Right kidney (tissue), 9 donors: ENCODE results near the gene CCDC188.

Experiments
- DNase-seq: peaks from one replicate; pipeline ENCODE4 v3.0.0-alpha.2; 2016
- long read RNA-seq, 8 donors: transcript quantifications; one replicate each; lab custom pipeline, GENCODE V29; 2026

Gene CCDC188
- long read RNA-seq, donor 1, result 0 reads
- long read RNA-seq, donor 2, result 0 reads
- long read RNA-seq, donor 3, result 0 reads
- long read RNA-seq, donor 4, result 0 reads
- long read RNA-seq, donor 5, result 0 reads
- long read RNA-seq, donor 6, result 0 reads
- long read RNA-seq, donor 7, result 0 reads
- long read RNA-seq, donor 8, result 0 reads

DNA sequence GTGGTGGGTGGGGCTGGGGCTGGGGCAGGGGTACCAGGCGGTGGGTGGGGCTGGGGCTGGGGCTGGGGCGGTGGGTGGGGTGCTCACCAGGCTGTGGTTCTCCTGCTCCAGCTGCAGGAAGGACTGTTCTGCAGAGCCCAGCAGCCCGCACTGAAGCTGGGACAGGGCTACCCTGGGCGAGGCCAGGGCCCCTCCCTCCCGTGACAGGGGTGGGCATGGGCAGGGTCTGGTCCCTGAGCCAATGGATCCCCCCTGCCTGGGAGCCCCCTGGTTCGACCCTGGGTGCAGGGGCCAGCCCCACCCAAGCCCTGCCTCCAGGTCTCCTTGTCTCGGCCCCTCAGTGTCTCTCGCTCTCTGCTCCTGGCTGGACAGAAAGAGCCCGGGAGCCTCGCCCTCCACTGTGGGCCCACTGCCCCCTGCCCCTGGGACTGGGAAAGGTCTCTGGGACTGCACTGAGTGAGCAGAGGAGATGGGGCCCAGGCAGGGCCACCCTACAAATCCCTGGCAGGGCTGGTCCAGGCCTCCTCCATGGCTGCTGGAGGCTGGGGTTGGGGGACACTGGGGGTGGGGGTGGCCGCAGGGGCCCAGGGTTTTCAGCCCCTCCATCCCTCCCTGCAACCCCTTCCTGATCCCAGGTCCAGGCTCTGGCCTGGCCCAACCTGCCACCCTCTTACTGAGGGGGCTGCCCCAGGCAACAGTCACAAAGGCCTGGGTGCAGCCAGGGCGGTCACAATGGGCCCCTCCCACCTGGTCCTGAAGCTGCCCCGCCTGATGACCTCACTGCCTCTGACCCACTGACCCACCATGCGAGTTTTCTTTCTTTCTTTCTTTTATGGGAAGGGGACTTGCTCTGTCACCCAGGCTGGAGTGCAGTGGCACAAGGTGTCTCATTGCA, at the start of gene CCDC188:
Gene CCDC188 (minus strand): TSS at position 675 of the 895 bp plus-strand sequence. CDS start 69 bp downstream, at position 606.
- DNase-seq, result no peak

DNA sequence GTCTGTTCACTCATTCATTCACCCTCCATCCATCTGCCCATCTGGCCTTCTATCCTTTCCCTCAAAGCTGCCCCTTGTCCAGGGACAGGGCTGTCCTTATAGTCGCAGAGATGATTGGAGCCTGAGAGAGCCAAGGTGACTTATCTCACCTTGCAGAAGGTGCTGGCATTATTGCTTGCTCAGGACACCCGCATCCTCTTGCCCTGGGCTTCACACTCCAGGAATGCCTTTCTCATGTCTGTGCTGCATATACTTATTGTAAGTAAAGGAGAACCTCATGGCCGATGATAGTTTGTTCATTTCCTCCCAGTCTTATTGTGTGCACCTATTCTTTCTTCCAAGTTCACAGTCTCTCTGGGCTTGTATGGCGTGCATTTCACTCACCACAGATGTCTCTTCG, 49.1 kb upstream of the CCDC188 start:
- no peak for DNase-seq

DNA sequence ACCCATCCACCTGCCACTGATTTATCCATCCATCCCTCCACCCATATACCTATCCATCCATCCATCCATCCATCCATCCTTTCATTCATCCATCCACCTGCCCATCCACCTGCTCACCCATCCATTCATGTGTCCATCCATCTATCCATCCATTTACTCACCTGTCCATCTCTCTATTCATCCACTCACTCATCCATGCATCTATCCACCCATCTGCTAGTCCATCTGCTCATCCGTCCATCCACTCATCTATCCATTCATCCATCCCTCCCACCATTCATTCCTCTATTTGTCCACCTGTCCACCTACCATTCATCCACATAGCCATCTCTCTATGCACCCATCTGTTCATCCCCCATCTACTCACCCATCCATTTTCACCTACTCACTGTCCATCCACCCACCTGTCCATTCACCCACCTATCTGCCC, 48.6 kb upstream of the CCDC188 start:
- no peak for DNase-seq

DNA sequence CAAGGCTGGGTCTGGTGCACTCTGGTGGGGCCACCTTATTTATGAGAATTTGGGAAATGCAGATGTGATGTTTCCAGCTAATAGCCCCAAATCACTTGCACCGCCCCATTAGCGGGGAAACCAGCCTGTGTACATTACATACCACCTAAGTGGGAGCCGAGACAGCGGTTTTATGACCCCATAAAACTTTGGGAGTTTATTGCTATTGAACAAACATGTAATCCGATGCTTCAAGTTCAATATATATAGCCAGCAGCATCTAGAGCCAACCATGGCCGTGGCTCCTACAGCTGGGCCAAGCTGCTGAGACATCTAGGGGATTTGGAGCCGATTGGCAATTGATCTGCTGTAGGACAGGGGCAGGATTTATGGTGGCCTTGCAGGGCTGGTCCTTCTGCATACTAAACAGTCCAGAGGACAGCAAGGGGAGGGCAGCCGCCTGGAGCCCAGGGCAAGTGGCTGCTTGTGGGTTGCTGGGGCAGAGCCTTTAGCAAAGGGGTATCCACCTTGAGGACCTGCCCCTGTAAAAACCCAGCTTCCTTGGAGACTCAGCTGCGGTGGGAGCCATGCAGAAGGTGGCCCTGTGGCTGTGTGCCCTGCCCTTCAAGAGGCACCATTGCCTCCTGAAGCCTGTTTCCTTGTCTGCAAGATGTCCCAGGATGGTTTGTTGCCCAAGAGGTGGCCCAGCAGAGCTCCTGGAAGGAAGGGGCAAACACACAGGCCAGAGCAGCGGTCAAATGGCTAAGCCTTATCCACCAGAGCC, 47.9 kb upstream of the CCDC188 start:
- no peak for DNase-seq

DNA sequence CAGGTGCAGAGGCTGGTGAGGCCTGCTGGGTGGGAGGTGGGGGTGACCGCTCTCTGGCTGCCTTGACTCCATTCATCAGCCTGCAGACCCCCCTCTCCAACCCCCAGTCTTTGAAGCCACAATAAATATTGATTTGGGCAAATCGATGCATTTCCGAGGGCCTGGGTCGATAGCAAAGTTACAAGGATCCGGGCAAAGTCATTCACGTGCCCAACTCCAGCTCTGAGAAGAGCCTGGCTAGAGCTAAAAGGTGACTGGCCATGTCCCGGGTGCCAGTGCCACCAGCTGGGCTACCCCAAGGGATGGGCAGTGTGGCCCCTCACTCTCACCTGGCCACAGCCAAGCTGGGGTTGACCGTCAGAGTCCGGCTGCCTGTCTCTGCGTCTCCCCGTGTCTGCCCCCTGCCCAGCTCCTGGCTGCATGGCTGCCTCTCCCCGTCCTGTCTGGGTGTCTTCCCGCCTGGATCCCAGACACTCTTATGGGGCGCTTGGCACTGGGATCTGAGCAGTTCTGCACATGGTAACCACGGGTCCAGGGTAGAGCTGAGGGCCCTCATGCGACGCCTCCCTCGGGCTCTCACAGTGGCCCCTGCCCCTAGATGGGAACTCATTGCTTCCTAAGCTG, 46.7 kb upstream of the CCDC188 start:
- DNase-seq, result no peak

DNA sequence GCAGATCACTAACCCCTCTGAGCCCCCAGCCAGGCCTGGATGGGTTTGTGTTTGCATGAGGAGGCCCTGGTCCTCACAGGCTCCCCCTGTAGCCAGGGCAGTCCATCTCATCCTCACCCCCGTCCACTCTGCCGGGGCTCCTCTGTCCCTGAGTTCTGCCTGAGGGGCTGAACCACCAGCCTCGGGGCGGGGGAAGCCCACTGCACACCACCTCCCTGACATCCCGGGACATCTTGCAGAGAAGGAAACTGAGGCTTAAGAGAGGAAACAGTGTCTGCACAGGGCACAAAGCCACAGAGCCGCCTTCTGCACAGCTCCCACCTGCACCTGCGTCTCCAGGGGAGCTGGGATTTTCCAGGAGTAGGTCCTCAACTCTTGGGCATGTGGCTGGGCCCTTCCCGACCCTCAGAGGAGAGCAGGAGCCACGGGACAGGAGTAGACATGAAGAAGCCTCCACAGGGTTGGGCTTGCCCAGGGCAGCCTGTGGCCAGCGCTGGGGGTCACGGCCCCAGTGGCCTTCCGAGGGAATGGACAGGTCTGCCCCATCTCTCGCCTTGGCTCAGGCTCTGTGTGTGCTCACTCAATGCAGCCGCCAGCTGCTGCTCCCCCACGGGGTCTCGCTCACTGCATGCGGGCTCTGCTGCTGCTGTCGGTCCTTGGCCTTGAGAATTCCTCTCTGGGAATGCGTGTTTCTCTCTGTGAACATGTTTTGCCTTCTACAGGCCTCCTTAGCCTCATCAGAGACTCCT, 45.4 kb upstream of the CCDC188 start:
- DNase-seq, result no peak

DNA sequence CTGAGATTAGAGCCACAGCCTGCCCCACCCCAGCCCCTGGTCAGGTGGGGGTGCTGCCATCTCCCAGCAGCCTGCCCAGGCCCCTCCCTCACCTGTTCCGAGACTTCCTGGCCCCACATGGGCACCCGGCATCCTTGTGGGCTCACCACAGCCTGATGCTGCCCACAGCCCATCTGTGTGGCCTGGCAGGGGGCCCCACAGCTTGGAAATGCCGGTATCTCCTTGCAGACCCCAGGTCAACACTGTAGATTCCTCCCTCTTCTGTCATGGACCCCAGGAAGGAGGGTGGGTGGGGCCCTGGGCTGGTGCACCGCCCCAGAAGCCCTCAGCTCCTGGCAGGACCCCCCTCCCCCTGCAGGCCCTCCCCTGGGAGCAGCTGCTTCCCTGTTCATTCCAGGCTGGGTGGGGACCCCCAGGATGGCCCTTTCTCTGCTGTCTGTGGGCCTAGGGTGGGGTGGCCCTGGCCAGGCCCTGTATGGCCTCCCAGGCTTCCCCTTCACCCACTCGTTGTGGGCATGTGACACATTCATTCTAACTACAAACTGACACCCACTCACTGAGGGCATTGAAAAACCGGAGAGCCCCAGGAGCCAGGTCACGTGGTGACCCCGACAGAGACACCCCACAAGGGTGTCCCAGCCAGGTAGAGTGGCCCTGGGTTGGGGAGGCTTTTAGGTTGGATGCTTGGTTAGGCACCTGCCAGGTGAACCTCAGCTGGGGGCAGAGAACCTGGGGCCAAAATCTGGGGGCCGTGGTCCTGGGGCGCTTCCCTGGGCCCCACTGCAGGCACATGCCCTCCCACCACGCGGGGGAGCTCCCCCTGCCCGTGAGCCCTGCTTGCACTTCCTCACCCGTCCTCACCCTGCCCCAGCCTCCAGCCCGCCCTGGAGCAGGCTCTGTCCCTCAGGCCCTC, 44.1 kb upstream of the CCDC188 start:
- DNase-seq, result no peak

DNA sequence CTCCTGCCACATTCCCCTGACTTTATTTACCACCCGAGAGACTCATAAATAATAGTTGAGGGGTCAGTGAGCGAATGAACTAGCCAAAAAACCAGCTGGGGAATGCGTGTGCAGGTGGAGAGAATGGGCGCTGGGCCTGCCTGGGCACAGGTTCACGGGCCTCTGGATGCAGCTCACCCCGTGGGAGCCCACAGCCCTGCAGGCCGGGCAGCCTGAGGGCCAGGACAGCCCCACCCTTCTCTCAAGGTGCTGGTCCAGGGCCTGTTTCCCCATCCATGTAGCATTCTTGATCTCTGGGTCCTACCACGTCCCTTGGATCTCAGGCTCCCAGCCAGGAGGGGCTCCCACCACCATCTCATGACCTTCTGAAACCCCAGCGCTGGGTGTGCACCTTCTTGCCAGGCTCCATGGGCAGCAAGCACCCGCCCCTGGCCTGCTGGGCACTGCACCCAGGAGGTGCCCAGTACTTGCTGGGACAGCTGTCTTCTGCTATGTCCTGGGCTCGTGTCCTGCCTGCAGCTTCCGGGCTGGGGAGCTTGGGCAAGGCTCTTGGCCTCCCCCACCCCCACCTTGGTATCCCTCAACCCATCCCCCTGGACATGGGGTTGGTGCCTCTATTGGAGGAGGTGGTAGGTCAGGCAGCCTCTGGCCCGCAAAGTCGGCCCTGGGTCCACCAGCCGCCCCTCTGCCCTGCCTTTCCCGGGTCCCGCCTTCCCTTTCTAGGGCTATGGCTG, 43.1 kb upstream of the CCDC188 start:
- DNase-seq, result no peak

DNA sequence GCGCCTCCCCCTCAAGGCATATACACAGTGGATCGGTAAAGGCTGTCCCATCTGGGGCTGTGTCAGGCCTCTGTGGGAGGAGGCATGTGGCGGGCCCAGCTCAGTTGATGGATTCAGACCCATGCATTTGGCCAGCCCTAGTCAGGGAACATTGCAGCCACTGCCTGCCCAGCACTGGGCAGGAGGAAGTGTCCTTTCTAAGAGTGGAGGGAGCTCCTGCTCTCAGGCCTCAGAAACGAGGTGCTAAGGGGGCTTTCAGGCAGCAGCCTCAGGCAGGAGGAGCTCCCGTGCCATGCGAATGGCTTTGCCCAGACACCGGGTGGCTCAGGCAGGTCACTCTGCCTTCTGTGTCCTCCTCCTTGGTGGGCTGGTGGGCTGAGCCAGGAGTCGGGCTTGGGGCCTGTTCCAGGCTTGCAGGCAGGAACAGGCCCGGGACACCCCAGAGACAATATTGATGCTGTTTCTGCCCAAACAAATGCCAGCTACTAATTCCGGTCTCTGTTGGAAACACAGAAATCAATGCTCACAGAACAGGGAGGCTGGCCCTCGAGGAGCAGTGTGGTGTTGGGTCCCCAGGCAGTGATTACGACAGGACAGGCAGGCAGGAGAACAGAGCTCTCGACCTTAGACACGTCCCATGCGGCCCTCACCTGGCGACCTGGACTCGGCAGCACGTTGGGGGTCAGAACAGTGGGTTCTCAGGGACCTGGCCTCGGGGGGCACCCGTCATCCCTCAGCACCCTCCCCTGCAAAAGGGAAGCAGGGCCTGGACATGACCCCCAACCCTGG, 42.3 kb upstream of the CCDC188 start:
- no peak for DNase-seq

DNA sequence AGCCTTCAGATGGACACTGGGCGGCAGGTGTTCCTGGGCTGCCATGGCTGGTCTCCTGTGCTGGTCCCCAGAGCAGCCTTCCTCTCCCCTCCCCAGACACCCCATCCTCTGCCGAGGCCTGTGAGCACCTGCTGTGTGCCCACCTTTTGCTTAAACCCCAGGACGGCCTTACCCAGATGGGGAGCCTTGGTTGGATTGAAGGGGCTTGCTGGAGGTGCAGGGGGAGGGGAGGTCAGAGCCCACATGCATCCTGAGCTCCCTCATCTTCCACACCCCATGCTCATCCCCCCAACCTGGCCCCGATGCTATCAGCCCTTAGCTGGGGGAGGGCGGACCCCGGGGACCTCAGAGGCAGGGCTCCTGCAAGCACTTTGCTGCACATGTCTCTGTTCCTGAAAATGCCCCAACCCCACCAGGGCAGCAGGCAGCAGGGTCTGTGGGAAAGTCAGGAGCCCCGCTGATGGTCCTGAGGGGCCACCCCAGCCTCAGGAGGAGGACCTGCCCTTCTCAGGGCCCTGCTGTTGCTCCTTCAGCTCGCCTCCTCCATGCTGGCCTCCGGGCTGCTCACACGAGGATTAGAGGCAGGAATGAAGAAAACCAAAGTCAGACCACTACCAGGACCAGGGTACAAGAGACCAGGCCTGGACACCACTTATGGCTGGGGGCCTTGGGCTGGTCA, 41.6 kb upstream of the CCDC188 start:
- no peak for DNase-seq

DNA sequence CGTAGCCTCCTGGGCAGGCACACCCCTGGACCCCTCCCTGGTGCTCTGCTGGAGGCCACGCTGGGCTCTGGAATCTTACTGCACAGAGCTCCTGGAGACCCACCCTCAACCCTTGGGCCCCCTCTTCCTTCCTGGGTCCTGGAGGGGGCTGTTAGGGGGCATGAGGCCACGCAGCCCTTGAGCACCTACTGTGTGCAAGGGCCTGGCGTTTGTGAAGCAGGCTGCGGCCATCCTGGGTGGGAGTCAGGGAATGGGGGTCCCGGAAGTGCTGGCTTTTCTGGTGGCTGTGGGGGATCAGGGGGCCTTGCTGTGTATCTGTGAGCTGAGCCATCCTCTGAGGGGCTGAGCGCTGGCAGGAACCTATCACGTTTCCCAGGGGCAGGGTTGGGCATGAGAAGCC, 40.9 kb upstream of the CCDC188 start:
- no peak for DNase-seq

DNA sequence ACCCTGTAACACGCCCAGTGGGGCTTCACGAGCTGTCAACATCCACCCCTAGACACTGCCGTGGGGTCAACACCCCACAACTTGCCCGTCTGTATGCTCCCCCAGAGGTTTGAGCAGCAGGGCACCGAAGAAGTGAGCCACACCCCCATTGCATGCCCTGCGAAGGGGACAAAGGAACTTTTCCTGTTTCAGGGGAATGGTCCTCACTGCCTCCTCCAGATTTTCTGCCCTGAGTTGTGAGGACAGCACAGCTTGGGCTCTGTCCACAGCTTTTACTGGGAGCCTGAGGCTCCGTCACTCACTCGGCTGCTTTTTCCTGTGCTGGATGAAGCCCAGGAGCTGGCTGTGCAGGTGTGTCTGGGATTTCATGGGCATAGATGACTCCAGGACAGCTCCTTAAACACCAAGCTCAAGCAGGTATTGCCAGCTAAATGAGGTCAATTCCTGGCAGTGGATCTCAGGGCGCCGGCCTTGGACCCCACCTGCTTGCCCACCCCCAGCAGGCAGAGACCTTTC, 40.2 kb upstream of the CCDC188 start:
- no peak for DNase-seq

DNA sequence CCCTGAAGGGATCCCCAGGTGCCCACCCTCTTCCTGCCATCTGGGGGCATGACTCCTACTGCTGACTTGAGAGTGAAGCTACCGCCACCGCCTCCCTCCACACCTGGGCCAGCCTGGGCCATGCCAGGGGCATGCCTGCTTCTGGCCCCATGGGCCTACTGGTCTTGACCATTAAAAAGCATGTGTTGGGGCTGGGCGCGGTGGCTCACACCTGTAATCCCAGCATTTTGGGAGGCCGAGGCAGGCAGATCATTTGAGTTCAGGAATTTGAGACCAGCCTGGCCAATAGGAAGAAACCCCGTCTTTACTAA, 37.7 kb upstream of the CCDC188 start:
- DNase-seq, result no peak

DNA sequence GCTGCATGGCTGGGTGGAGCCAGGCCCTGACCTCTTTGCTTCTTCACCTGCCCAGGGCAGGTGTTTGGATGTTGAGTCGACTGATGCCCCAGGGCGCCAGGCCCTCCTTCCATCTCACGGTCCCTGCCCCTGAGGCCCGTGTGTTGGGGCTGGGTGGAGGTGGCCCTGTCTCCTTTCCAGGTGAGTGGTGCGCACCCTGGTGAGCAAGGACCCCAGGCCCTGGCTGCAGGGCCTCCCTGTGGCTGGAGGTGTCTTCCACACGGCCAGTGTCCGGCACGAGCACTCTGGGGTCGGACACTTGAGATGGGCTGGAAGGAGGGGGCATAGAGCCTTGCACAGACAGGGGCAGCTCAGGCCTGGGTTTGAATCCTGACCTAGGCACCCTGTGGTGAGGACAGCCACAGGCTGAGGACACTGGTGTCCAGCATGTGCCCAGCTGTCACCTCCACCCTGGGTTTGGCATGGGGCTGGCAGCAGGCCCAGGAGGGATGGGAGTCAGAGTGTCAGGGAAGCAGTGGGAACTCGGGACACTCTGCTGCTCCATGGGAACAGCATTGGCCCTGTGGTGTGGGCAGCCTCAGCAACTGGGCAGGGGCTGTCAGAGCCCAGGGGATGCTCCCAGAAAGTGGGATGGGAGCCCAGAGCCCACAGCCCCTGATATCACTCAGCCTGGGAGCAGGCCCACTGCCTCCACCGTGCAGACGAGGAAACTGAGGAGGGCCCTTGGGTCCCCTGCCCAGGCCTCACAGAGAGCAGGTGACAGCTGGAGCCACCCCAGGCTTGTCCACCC, 37.1 kb upstream of the CCDC188 start:
- DNase-seq, result no peak

DNA sequence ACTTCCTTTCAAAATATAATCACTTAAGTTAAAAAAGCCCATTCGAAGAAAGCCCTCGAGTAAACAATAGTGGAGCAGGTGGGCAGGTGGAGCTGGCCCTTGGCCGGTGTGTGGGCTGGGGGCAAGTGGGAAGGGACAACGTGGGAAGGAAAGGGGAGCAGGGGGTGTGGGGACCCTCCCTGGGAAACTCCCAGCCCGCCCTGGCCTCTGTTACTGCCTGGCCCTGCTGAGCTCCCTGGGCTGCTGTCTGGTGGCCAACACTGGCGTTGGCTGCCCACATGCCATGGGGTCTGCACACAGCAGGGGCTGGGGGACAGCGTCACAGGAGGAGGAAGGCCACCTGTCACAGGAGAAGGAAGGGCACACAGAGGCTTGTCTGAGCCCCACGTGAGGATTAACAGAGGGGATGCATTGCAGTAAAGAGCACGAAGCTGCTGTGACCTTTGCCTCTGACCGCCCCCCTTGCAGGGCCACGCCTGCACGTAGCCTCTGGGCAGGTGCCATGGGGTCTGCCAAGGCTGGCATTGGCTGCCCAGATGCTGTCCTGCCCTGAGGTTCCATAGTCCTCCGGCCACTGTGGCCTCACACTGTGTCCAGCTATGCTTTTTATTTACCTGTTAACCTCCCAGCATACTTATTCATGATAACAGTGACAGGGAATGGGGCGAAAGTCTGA, 36.2 kb upstream of the CCDC188 start:
- DNase-seq, result no peak

DNA sequence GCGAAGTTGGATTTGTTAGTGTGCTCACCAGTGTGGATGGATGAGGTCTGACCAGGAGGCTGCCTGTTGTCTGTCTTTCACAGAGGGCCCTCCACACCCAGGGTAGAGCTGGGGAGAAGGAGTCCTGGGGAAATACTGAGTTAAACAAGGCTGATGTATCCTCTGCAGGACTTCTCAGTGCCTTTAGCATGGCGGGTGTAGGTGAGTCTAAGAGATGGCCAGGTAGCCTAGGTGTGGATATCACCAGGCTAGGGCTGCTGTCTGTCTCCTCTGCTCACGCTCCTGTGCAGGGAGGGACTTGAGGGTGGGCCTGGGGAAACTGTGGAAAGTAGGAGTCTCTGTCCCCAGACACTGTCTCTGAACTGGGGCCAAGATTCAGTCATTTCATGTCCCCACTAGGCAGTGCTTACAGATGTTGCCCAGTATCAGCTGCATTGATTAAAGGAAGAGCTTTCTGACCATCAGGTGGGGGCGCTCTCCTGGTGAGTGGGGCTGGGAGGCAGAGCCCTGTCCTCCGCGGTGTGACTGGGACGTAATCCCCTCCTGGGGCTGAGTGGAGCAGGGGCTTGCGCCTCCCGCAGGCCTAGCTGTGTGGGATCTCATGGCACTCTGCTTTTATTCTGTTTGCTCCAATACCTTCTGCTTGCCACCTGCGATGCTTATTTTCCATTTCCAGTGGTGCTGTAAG, 35.5 kb upstream of the CCDC188 start:
- DNase-seq, result no peak

DNA sequence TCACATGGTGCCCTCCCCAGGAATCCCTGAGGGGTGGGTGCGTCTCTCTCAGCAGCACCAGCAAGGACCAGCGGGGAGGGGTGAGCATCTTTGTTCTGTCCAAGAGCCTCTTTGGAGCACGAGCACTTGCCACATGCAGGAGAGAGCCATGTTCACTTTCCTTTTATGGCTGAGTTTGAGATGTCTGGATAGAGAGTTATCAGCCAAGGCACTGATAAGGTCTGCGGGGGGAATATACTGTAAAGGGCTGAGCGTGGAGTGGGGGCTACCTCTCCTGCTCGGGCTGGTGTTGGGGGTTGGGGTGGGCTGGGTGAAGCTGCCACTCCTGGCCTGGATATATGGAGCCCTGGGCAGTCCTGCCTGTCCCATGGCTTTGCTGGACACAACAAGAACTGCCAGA, 34.9 kb upstream of the CCDC188 start:
- no peak for DNase-seq
